ENCODE measurements around the gene OMG. TPM values are rescaled to one million over a fixed set of nuclear protein-coding genes. Genes with fewer than 3 reads are reported as not detected.
"Not testable (repeated sequence)": the region's sequence is repeated elsewhere in the genome, so short reads cannot be mapped to it uniquely, and the experiment has no call there.

OMG gene
- total and polyA plus RNA-seq, 8 donors, result 3.1 to 10.7 (median 4.8) TPM

DNA sequence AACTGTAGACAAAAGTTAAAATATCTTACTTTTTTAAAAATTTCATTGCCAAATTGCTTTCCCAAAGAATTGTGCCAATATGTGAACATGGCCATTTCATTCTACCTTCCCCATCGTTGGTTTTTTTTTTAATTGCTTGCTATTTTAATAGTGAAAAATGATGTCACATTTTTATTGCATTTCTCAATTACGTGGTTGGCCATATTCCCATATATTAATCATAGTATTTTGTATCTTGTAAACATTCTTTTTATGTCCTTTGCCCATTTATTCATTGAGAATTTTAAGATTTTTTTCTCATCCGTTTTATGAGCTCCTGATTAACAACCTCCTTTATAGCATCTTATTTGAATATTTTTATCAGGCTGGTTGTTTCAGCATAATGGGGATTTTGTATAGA is 7.2 kb downstream of the OMG start:
- Histone ChIP-seq H3K4me3 (no peak overlapping the region), H3K4me1 (no peaks in the 10 kb centered on the region), H3K9me3 (no peaks in the 10 kb centered on the region), H3K27me3 (no peaks in the 10 kb centered on the region), H3K27ac (no peak overlapping the region), H3K36me3 (peaks cover 0 to 3% of the 10 kb centered on the region in 2 donors)
- intact Hi-C loops (cut with DNase I), result no loop called here
- no peak for DNase-seq
- TF ChIP-seq, protein P1, sequence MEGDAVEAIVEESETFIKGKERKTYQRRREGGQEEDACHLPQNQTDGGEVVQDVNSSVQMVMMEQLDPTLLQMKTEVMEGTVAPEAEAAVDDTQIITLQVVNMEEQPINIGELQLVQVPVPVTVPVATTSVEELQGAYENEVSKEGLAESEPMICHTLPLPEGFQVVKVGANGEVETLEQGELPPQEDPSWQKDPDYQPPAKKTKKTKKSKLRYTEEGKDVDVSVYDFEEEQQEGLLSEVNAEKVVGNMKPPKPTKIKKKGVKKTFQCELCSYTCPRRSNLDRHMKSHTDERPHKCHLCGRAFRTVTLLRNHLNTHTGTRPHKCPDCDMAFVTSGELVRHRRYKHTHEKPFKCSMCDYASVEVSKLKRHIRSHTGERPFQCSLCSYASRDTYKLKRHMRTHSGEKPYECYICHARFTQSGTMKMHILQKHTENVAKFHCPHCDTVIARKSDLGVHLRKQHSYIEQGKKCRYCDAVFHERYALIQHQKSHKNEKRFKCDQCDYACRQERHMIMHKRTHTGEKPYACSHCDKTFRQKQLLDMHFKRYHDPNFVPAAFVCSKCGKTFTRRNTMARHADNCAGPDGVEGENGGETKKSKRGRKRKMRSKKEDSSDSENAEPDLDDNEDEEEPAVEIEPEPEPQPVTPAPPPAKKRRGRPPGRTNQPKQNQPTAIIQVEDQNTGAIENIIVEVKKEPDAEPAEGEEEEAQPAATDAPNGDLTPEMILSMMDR (IDR thresholded peaks at IDR 0.05), result no peak
- no peak for ATAC-seq

DNA sequence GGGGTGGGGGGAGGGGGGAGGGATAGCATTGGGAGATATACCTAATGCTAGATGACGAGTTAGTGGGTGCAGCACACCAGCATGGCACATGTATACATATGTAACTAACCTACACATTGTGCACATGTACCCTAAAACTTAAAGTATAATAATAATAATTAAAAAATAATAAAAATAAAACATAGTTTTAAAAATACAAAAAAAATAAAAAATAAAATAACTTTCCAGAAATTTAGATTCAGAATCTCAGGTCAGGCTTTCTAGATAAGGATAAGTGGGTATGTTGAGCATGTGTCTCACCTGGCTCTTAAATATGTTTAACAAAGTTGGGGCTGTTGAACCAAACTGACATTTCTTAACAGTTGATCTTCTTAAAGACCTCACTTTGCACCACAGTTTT is 9.1 kb downstream of the OMG start:
- ATAC-seq; H3K9me3 ChIP-seq; H3K4me3 ChIP-seq; DNase-seq; H3K27me3 ChIP-seq; H3K27ac ChIP-seq; H3K36me3 ChIP-seq; intact Hi-C loops (cut with DNase I); H3K4me1 ChIP-seq: not testable (repeated sequence)

- no peaks in the 10 kb centered on the region for H3K9me3 ChIP-seq
- ATAC-seq (no peak), DNase-seq (no peak)
- peaks cover 0 to 6% of the 10 kb centered on the region in 2 donors for H3K36me3 ChIP-seq
- H3K27me3 ChIP-seq, result no peaks in the 10 kb centered on the region
- intact Hi-C loops (cut with DNase I), result no loop called here
- H3K4me3 ChIP-seq, result no peak overlapping the region
- no peaks in the 10 kb centered on the region for H3K4me1 ChIP-seq
- no peak overlapping the region for H3K27ac ChIP-seq
- TF ChIP-seq, protein P1 (IDR thresholded peaks at IDR 0.05), result no peak
Observed at GRCh38 chr17:31286587-31286986, 10.5 kb downstream of the OMG start.

- Histone ChIP-seq H3K4me1 (no peaks in the 10 kb centered on the region), H3K27ac (no peak overlapping the region), H3K4me3 (no peak overlapping the region), H3K9me3 (no peaks in the 10 kb centered on the region), H3K36me3 (peaks cover 0 to 6% of the 10 kb centered on the region in 2 donors), H3K27me3 (no peaks in the 10 kb centered on the region)
- TF ChIP-seq, protein P1 (IDR thresholded peaks at IDR 0.05), result no peak
- intact Hi-C loops (cut with DNase I), result no loop called here
- no peak for DNase-seq
- no peak for ATAC-seq
Observed at GRCh38 chr17:31283841-31284240, 13.2 kb downstream of the OMG start.

DNA sequence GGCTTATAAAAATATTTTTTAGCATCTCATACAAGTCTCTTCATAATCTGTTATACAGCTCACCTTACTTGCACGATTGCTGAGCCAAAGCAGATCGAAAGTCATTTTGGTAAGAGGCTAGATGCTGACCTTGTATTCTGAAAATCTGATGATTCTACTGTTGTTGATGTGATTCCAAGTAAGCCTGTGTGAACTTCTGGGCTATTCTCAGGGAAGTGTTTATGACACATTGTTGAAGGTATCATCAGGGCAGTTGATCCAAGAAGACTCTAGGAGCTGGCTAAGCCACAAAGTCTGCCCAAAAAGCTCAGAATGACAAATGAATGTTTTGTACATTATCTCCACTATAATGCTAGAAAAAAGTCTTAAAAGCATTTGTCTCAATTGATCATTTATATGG is 16.0 kb downstream of the OMG start:
- TF ChIP-seq, protein P1 (IDR thresholded peaks at IDR 0.05), result no peak
- Histone ChIP-seq H3K27ac (no peak overlapping the region), H3K4me3 (no peak overlapping the region), H3K36me3 (peaks cover 0 to 11% of the 10 kb centered on the region in 2 donors), H3K4me1 (no peaks in the 10 kb centered on the region), H3K27me3 (no peaks in the 10 kb centered on the region), H3K9me3 (no peaks in the 10 kb centered on the region)
- intact Hi-C loops (cut with DNase I), result no loop called here
- DNase-seq (no peak), ATAC-seq (no peak)

DNA sequence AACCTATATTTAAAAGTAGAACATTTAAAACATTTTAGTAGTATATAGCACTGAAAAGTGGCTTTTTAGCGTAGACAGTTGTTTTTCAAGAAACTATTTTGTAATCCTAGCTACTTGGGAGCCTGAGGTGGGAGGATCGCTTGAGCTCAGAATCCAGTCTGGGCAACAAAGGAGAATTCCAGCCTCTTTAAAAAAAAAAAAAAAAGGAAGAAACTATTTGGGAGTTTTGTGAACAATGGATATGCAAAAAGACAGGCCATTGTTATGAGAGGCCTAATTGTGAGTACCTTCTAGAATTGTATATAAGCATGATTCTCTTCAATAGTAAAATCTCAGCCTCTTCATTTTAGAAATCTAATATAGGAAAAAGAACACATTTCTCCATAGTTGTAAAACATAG is 17.6 kb downstream of the OMG start:
- DNase-seq (no peak), ATAC-seq (no peak)
- intact Hi-C loops (cut with DNase I), result no loop called here
- Histone ChIP-seq H3K36me3 (peaks cover 0 to 8% of the 10 kb centered on the region in 2 donors), H3K4me1 (peaks cover 5 to 13% of the 10 kb centered on the region in 2 donors), H3K4me3 (no peak overlapping the region), H3K27me3 (no peaks in the 10 kb centered on the region), H3K27ac (no peak overlapping the region), H3K9me3 (no peaks in the 10 kb centered on the region)
- TF ChIP-seq, protein P1 (IDR thresholded peaks at IDR 0.05), result no peak
